HG03432 (cell line): ENCODE measurements around the gene NAXD.

Source experiments
- ATAC-seq: cut with Tn5 transposase; IDR thresholded peaks from one replicate; pipeline ENCODE4 v1.9.1; 2021; ENCODE audit warnings: mild to moderate bottlenecking, moderate library complexity; ENCODE audit not compliant: unreplicated experiment

The NAXD gene

DNA sequence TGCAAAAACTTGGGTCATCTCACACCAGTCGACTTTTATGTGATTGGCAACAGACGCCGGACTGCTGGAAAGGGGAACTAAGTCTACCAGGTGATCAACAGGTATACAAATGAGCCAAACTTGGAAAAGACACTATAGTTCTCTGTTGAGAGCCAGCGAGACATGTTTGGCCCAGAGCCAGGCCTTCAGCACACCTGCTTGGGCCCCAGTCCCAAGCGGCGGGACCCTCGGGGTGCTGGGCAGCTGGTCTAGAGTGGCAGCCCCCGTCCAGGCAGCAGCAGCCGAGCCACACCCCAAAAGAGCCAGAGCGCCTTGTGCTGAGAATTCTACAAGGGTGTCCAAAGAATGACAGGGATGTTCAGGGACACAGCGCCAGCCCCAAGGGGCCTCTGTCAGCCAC lies 28.0 kb downstream of the NAXD start:
- no peak for ATAC-seq

DNA sequence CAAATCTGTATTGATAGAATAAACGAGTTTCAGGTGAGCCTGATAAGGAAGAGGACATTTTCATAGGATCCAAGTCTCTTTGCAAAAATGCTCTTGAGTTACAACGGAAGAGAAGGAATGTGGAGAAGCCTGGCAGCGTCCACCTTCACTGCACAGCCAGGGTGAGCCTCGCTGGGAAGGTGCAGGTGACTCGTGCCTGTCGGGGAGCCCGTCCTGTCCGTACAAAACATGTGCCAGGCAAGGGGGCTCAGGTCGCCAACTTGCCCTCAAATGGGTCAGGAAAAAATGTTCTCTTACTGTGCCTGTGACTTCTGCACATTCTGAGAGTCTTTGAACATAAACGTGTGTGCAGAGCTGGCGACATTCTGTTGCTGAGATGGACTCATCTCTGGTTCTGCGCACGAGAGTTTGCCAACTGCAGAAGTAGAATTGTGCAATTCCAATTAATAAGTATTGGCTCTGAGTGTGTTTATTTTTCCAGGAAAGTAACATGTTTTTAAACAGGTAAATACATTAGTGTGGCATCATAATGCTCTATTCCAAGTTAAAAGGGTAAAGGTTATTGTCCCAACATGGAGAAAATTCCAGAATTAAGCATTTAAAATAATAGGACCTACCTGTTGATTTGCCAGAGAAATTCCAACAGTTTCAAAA lies 28.6 kb downstream of the NAXD start:
- ATAC-seq, result no peak

DNA sequence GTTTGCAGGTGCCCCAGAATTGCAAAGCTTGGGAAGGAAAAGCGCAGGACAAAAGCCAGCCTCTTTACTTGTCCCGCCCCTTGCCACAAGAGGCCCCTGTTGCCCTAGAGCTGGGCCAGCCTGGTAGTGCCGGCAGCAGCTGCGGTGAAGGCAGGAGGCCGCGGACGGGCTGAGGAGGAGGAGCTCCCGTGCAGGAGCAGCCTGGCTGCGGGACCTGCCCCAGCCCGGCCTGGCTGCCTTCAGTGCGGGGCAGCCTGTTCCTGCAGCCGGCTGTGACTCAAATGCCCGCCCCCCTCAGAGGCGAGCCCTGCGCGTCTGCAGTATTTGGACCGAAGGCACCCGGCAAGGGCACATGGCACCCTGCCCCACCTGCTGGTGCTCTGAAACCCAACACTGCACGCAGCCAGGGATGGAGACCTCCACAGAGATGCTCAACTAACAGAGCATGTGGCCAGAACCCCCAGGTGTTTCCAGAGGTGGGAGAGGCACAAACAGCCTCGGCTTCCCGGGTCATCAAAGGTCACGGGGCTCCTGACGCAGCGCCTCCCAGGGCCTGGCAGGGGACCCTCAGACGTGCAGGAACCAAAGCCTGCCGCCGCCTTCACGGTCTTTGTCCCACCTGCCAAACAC lies 29.7 kb downstream of the NAXD start:
- peak; percentile 91 for ATAC-seq

DNA sequence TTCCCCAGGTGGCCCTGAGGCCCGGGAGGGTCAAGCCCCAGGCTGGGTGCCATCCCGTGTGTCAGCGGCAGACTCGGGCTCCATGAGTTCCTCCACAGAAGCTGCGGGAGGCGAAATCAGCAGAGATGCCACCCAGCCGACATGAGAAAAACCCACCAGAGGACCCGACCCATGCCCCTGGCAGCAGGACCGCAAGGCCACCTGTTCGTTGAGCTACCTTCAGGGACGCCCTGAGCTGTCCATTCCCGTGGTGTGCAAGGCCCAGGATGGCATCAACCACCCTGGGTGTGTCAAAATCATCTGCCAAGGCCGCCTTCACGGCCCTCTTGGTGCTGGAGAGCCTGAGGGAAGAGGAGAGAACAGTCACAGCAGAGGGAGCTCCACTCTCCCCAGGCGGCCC lies 30.4 kb downstream of the NAXD start:
- ATAC-seq, result no peak

DNA sequence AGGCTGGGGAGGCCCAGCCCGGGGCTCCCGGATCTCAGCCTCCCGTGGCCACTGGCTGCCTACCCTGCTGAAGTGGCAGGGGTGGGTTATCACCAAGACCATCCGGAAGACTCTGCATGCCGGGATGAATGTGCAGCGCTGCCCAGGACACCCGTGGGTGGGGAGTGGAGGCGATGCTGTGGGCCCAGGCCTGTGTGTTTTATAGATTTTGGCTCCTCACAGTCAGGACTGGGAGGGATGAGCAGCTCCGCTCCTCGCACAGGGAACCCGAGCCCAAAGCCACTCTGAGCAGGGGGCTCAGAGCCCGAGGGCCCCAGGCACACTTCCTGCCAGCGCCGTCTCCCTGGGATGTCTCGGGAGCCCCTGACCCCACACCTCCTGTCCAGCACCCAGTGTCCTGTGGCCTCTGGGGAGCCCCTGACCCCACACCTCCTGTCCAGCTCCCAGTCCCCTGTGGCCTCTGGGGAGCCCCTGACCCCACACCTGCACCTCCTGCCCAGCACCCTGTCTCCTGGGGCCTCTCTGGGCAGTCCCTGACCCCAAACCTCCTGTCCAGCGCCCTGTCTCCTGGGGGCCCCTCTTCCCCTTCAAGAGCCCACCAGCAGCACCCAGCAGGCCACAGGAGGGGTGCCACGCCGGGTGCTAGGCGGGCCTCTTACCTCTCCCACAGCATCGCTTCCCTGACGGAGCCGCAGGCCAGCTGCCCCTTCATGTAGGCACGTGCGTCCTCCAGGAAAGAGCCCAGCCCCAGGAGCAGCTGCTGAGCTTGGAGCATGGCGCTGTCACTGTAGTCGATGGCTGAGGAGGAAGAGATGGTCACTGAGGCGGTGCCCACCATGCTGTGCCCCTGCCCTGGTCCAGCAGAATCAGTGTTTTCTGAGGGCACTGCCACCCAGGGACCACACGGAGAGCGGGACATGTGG lies 31.4 kb downstream of the NAXD start:
- ATAC-seq, result no peak

DNA sequence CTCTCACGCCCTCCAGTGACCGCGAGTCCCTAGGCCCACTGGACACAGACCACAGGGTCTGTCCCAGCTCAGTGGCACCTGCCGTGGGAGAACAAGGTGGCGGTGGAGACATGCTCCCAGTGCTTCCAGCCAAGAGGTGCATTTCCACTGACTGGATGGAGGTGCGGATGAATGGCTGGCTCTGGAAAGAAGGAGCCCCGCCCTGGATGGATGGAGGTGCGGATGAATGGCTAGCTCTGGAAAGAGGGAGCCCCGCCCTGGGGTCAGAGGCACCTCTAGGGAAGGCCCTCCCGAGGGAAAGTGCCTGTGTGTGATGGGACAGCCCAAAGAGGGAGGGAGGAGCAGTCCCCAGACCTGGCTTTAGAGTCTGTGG lies 32.0 kb downstream of the NAXD start:
- ATAC-seq, result no peak

DNA sequence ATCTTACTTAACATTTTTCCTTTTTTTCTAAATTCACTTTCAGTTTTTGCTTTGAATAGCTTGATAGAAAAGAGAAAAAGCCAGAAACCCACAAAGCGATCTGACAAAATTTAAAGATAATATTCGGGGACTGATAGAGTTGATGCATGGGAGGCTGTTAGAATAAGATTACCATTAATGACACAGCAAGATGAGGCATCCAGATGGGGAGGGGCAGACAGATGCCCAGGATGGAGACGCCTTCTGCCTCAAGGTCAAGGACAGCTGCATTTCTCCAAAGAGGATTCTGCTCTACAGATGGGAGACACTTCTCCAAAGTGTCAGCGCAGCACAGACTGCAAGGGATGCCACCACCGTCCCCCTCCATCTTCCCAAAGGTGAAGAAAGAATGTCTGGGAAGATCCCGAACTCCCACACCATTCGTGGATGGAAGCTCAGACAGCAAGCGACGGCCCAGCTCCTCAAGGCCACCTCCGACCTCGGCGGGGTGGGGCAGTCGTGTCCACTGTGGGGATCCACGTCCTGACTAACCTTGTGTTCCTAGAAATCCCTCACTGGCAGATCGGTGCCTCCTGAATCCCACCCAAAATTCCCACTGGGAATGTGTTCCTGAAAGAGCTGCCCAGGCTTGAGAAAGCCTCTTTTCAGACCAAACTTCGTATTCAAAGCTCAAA lies 32.9 kb downstream of the NAXD start:
- ATAC-seq, result no peak

DNA sequence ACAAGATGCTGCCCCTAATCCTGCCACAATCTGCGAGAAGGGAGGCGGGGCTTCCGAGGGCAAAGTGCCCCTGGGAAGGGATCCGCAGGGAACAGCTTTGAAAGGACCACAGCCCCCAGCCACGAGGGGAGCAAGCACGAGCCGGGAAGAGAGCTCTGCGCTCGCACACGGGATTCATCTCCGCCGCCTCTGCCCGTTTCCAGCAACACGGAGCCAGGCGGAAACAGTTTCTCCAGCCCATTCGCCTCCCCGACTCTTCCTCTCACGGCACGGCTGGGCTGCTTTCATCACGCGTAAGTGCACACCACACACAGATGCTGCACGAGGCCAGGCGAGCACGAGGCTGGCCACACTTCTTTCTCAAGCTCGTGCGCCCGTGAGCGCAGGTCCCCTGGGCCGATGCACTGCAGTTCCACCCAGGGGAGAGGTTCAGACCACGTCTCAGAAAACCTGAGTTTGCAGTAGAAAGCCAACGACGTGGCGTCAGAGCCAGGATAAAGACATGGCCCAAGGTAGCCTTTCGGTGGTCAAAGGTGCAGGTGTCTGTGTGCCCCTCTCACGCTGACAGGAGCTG lies 33.6 kb downstream of the NAXD start:
- ATAC-seq, result no peak

DNA sequence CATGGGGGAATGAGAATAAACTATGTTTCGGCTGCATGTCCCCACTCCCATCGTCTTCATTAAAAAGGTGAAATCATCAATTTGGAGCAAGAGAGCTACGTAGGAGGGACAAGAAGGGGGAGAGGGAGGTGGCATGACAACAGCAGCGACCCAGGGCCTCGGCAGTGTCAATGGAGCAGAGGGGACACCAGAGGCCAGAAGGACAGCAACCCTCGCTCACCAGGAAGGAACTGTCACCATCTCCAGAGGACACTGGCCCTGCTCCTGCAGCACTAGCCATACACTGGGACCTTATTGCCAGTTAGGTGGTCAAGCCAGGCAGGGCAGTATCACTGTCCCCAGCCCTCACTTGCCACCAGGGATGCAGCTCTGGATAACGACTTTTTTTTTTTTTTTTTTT lies 34.2 kb downstream of the NAXD start:
- no peak for ATAC-seq

DNA sequence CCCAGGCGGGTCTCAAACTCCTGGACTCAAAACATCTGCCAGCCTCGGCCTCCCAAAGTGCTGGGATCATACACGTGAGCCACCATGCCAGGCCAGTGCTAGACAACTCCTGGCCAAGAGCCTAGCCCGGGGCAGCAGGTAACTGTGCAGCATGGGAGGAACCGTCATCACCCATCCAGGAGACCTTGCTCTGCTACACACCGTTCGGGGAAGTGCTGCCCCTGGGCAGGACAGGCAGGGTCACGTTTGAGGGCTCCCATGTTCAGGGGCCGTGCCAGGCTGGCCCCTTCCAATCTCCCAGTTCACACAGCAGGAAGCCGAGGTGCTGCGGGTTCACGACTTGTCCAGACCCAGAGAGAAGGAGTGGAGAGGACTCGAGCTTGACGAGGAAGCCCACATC lies 35.1 kb downstream of the NAXD start:
- ATAC-seq, result no peak

DNA sequence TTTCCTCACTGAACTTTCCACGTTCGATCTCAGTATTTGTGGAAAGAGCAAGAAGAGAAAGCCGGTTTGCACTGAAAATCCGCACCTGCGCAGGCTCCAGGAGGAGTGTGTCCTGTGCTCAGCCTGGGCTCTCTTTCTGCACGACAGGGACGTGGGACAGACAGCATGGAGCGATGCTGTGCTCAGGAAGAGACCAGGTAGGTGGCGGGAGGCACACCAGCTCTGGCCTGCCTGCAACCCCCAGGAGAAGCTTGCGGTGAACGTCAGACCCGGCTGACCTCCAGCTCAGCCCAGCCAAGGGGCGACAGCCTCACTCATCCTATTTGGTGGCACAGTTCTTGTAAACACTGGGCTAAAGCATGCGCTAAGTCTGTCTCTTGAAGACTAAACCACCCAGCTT lies 35.9 kb downstream of the NAXD start:
- ATAC-seq, result no peak

DNA sequence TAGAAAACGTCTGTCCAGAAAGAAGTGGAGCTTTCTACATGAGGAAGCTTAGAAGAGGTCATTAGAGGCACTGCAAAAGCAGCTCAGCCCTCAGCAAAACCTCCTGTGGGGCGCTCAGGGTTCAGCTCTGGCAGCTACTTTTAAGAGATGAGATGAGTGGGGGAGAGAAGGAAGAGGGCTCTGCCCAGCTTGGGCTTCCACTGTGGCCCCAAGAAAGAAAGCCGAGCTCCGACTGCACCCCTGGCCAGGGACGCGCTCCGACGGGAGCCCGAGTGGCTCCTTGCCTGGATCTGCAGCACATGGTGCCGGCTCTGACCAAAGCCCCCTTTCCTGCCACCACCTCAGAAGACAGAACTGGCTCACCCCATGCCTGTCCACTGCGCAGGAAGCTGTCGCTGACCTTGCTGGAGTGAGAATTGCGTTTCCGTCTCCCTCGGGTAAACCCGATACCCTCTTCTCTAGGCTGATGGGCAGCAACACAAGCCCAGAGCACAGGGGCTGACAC lies 36.4 kb downstream of the NAXD start:
- no peak for ATAC-seq

DNA sequence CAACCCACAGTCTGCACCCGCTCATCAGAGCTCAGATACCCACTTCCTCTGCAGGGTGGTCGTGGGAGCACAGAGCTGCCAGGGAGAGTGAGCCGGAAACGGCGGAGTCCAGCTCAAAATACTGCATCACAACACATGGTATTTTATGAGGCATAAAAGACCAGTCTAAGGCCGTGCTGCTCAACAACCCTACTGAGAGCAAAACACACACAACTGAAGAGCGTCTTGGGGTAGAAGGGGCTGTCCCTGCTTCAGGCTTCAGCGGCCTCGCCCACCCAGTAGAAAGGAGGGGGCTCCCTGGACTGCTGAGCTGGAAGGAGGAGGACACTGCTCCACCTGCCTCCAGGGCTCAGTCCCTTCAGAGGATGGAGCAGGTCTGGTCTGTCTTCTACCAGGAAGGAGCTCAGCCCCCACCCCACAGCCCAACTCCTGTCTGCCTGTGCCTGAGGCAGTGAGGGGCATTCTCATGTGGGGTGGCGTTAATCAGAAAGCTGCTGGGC lies 36.9 kb downstream of the NAXD start:
- ATAC-seq, result no peak

DNA sequence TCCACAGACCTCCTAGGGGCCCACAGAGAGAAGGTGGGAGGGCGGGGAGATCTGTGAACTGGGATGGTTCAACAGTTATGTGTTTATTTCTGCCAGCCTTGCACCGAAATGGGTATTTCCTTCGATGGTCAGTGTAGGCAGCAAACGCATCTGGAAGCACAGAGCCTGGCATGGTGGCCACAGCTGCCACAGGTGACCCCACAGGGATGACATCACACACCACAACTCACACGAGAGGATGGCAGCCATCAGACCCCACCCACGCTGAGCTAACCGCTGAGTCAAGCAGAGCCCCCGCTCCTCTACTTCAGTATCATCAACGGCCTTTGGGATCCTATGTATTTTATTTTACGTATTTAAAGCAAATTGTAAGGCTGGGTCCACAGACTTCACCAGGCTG lies 37.4 kb downstream of the NAXD start:
- ATAC-seq, result no peak

DNA sequence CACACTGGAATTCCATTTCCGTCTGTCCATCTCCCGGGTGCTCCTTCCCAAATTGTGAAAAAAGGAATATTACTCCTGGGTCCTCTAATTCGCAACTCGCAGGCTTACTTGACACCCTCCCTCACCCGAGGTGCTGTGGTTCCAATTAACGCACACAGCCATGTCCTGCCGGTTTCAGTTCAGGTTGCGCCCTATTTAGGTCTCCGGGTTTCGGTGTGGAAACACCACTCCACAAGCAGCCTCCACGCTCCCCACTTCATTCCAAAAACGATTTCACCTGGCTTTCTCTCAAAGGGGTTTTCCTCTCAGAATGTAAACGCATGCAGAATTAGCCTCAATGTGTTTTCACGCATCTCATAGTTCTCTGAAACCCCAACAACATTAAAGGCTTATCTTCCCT lies 37.9 kb downstream of the NAXD start:
- ATAC-seq, result no peak

DNA sequence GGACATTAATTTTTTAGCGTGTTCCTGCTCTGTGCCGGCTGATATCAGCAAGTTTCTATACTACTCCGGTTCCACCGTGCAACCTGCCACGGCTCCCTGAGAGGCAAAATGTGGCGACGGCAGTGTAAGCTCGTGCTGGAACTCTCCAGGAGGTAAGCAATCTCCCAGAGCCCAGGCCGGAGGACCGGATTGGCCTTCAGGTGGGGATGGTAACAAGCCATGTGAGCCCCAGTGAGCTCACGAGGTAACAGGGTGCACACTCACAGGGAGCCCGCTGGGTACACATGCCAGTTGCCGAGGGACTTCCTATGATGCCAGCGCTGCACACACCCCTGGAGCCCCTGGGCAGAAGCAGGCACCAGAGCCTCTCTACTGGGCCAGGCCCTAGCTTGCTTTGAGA lies 38.5 kb downstream of the NAXD start:
- ATAC-seq, result no peak

DNA sequence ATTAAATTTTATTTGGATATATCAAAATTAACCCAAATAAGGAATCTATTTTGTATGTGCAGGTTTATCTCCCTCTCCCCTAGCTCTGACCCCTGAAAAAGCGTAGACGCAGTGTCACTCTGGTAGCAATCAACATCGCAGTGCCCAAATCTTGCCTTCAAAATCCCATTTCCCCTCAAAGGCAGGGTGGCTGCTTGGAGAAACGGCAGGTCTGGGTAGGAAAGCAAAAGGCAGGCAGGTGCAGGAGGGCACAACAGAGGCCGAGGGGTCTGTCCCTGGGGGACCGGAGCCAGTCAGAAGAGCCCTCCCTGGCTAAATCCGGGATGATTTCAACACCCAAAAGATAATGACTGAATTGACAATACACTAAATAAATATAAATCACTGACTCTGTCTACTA lies 41.9 kb downstream of the NAXD start:
- ATAC-seq, result no peak

DNA sequence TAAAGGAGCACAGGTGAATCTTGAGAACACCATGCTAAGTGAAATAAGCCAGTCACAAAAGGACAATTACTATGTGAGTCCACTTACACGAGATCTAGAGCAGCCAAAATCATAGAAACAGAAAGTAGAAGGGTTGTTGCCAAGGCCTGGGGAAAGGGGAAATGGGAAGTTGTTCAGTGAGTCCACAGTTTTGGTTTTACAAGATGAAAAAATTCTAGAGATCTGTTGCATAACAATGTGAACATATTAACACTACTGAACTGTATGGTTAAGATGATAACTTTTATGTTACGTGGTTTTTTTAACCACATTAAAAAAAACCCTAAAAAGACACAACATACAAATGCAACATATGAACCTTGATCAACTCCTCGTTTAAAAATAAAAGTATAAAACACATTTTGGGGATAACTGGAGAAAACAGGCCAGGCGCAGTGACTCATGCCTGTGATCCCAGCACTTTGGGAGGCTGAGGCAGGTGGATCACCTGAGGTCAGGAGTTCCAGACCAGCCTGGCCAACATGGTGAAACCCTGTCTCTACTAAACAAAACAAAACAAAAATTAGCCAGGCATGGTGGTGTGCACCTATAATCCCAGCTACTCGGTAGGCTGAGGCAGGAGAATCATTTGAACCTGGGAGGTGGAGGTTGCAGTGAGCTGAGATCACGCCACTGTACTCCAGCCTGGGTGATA lies 43.0 kb downstream of the NAXD start:
- ATAC-seq, result peak; percentile 88

DNA sequence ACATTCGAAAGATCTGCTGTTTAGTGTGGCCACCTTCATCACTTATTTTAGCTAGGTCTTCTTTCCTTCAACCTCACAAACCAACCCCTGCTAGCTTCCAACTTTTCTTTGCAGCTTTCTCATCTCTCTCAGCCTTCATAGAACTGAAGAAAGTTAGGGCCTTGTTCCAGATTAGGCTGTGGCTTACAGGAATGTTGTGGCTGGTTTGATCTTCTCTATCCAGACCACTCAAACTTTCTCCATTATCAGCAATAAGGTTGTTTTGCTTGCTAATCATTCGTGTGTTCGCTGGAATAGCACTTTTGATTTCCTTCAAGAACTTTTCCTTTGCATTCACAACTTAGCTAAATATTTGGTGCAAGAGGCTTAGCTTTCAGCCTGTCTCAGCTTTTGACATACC lies 45.9 kb downstream of the NAXD start:
- no peak for ATAC-seq

DNA sequence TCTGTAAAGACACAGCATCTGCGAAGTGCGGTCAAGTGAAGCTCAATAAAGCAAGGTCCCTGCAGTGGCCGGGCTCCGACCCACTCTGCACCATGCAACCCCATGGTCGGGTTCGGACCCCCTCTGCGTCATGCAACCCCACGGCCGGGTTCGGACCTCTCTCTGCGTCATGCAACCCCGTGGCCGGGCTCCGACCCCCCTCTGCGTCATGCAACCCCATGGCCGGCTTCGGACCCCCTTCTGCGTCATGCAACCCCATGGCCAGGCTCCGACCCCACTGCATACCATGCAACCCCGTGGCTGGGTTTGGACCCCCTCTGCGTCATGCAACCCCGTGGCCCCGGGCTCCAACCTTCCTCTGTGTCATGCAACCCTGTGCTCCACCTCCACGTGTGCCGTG lies 46.7 kb downstream of the NAXD start:
- no peak for ATAC-seq
